Kidney (tissue), 14 donors: Measurements from ENCODE around the gene PTF1A. TPM values are rescaled to one million over a fixed set of nuclear protein-coding genes. Genes with fewer than 3 reads are reported as not detected.

Experiments used
- DNase-seq, 5 donors: peaks; one replicate each; pipeline ENCODE4 v3.0.0-alpha.2; 2013 to 2020
- FAIRE-seq: peaks from 2 replicates; lab custom pipeline; 2012; peaks lifted over from hg19 to GRCh38; lab: Jason Lieb, UNC
- H3K27ac ChIP-seq, 2 donors: one replicate each; pipeline ENCODE4 v1.7.0; 2013; ENCODE audit warnings: low read depth in 2 of 2, low read length in 2 of 2, inconsistent platforms in 1 of 2
- H3K27me3 ChIP-seq: one replicate; pipeline ENCODE4 v1.7.1; 2013; ENCODE audit warnings: low read length, inconsistent platforms; ENCODE audit not compliant: control insufficient read depth, insufficient read depth
- H3K36me3 ChIP-seq, 3 donors: one replicate each; pipeline versions ENCODE4 v1.7.0 to v1.7.1; 2013; ENCODE audit warnings: low read length in 3 of 3, control low read depth in 1 of 3, inconsistent platforms in 1 of 3; ENCODE audit not compliant: insufficient read depth in 3 of 3, control insufficient read depth in 2 of 3
- H3K4me1 ChIP-seq, 3 donors: one replicate each; pipeline versions ENCODE4 v1.7.0 to v1.7.1; 2013; ENCODE audit warnings: low read length in 3 of 3, inconsistent platforms in 1 of 3, low read depth in 1 of 3; ENCODE audit not compliant: control insufficient read depth in 2 of 3, insufficient read depth in 2 of 3
- H3K4me3 ChIP-seq, 3 donors: one replicate each; pipeline versions ENCODE4 v1.7.0 to v1.8.1; 2013; ENCODE audit warnings: low read length in 3 of 3, control low read depth in 1 of 3, inconsistent platforms in 1 of 3
- H3K9ac ChIP-seq, 3 donors: one replicate each; pipeline versions ENCODE4 v1.7.0 to v1.7.1; 2013; ENCODE audit warnings: low read length in 3 of 3, control low read depth in 1 of 3, inconsistent platforms in 1 of 3
- H3K9me3 ChIP-seq, 3 donors: one replicate each; pipeline versions ENCODE4 v1.7.0 to v1.7.1; 2013; ENCODE audit warnings: low read length in 3 of 3, control low read depth in 1 of 3, inconsistent platforms in 1 of 3; ENCODE audit not compliant: control insufficient read depth in 2 of 3, insufficient read depth in 1 of 3
- intact Hi-C: fragments of 100-400 bp; cut with DNase I; formaldehyde crosslinking; loops from one replicate; pipeline ENCODE4 v1.11.1; 2022
- polyA plus RNA-seq: library from polyadenylated mRNA; stranded (reverse); fragments of 350-450 nt; fragmentation: Illumina TruSeq; extraction: RNeasy Lipid Tissue Mini Kit (QIAGEN cat#74804); gene quantifications from one replicate; pipeline ENCODE4 v1.2.3, GENCODE V29; 2014; ENCODE audit warnings: low read depth, low replicate concordance; ENCODE audit not compliant: insufficient read depth
- total RNA-seq: library from RNA; stranded (reverse); fragmentation: NEBNext Ultra II Directional; extraction: Animal tissue kit (Norgen Biotek cat#: 25700); gene quantifications from one replicate; pipeline ENCODE4 v1.2.1, GENCODE V29; 2021
- TF ChIP-seq, protein P1 (sequence below): IDR thresholded peaks from 3 replicates; pipeline ENCODE4 v1.5.1; 2012; ENCODE audit warnings: mild to moderate bottlenecking, moderate library complexity, borderline replicate concordance; ENCODE audit not compliant: insufficient read depth; ENCODE audit errors: extremely low read depth
- donor health status: control.
- donor health status: control.
- donor health status: control.
- donor health status: control.
- donor health status: control.
- donor health status: DM: yes; HTN: yes; CAD: no.
- donor health status: Normal renal cell carcinoma (clear cell type).

The PTF1A gene
- total and polyA plus RNA-seq, 2 donors from 2014 or later: not detected

GRCh38 chr10:23193435-23194074, 1.4 kb downstream of the PTF1A start:
- TF ChIP-seq, protein P1, sequence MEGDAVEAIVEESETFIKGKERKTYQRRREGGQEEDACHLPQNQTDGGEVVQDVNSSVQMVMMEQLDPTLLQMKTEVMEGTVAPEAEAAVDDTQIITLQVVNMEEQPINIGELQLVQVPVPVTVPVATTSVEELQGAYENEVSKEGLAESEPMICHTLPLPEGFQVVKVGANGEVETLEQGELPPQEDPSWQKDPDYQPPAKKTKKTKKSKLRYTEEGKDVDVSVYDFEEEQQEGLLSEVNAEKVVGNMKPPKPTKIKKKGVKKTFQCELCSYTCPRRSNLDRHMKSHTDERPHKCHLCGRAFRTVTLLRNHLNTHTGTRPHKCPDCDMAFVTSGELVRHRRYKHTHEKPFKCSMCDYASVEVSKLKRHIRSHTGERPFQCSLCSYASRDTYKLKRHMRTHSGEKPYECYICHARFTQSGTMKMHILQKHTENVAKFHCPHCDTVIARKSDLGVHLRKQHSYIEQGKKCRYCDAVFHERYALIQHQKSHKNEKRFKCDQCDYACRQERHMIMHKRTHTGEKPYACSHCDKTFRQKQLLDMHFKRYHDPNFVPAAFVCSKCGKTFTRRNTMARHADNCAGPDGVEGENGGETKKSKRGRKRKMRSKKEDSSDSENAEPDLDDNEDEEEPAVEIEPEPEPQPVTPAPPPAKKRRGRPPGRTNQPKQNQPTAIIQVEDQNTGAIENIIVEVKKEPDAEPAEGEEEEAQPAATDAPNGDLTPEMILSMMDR: no peak
- peaks cover 60% of the 10 kb centered on the region for H3K27me3 ChIP-seq
- DNase-seq (no peak), FAIRE-seq (no peak)
- no peaks in the 10 kb centered on the region for H3K9me3 ChIP-seq
- no peaks in the 10 kb centered on the region for H3K36me3 ChIP-seq
- no peak overlapping the region for H3K27ac ChIP-seq
- no peak overlapping the region for H3K9ac ChIP-seq
- H3K4me1 ChIP-seq: no peaks in the 10 kb centered on the region
- intact Hi-C loops: no loop called here
- H3K4me3 ChIP-seq: no peak overlapping the region

- Histone ChIP-seq H3K27me3 (peaks cover 60% of the 10 kb centered on the region), H3K9ac (no peak overlapping the region), H3K4me3 (no peak overlapping the region), H3K9me3 (no peaks in the 10 kb centered on the region), H3K27ac (no peak overlapping the region), H3K36me3 (no peaks in the 10 kb centered on the region), H3K4me1 (no peaks in the 10 kb centered on the region)
- FAIRE-seq (no peak), DNase-seq (no peak)
- TF ChIP-seq, protein P1: no peak
- intact Hi-C loops: no loop called here
Measured at GRCh38 chr10:23194471-23194965, 2.4 kb downstream of the PTF1A start.

- Histone ChIP-seq H3K4me1 (no peaks in the 10 kb centered on the region), H3K9ac (no peak overlapping the region), H3K27ac (no peak overlapping the region), H3K9me3 (no peaks in the 10 kb centered on the region), H3K36me3 (no peaks in the 10 kb centered on the region), H3K27me3 (peaks cover 58% of the 10 kb centered on the region), H3K4me3 (no peak overlapping the region)
- TF ChIP-seq, protein P1: no peak
- FAIRE-seq: no peak
- DNase-seq: peak in 2 of 5 donors; percentile 20 to 71
- intact Hi-C loops: no loop called here
Measured at GRCh38 chr10:23194966-23195845, 3.1 kb downstream of the PTF1A start.
